Stimulated activated CD4-positive, alpha-beta T cell treated with anti-CD3 and anti-CD28 coated beads, TNF-alpha, amount 100 ng/mL, for 1 hour (primary cell): ENCODE data around the gene ESR1.
"Not testable (repeated sequence)": the region's sequence is repeated elsewhere in the genome, so short reads cannot be mapped to it uniquely, and the experiment has no call there.

Source experiments
- DNase-seq, 3 donors: peaks; one replicate each; pipeline ENCODE4 v3.0.0-alpha.2; 2020; ENCODE audit warnings: low read depth in 3 of 3, low spot score in 1 of 3

Gene ESR1

GRCh38 chr6:151813858-151814257 lies 6.4 kb downstream of the ESR1 start:
- no peak for DNase-seq

GRCh38 chr6:151814614-151815013 lies 7.1 kb downstream of the ESR1 start:
- no peak for DNase-seq

- DNase-seq, result no peak
Measured at GRCh38 chr6:151822252-151823111, 15.0 kb downstream of the ESR1 start.

GRCh38 chr6:151826517-151827142 lies 19.1 kb downstream of the ESR1 start:
- DNase-seq, result no peak

GRCh38 chr6:151832710-151833109 lies 25.2 kb downstream of the ESR1 start:
- DNase-seq, result no peak

GRCh38 chr6:151835396-151835795 lies 27.9 kb downstream of the ESR1 start:
- no peak for DNase-seq

- no peak for DNase-seq
Measured at GRCh38 chr6:151837223-151837622, 29.7 kb downstream of the ESR1 start.

GRCh38 chr6:151842816-151843215 lies 35.3 kb downstream of the ESR1 start:
- DNase-seq, result no peak

GRCh38 chr6:151847064-151847463 lies 39.6 kb downstream of the ESR1 start:
- DNase-seq, result no peak

GRCh38 chr6:151850479-151851003 lies 43.1 kb downstream of the ESR1 start:
- DNase-seq, result no peak

GRCh38 chr6:151858294-151858693 lies 50.8 kb downstream of the ESR1 start:
- no peak for DNase-seq

GRCh38 chr6:151862461-151862860 lies 55.0 kb downstream of the ESR1 start:
- no peak for DNase-seq

GRCh38 chr6:151867361-151867869 lies 59.9 kb downstream of the ESR1 start:
- not testable (repeated sequence) for DNase-seq

GRCh38 chr6:151869345-151869744 lies 61.9 kb downstream of the ESR1 start:
- no peak for DNase-seq

- DNase-seq, result no peak
Measured at GRCh38 chr6:151869787-151870186, 62.3 kb downstream of the ESR1 start.

GRCh38 chr6:151870375-151870774 lies 62.9 kb downstream of the ESR1 start:
- no peak for DNase-seq

- no peak for DNase-seq
Measured at GRCh38 chr6:151875524-151875923, 68.0 kb downstream of the ESR1 start.

GRCh38 chr6:151876122-151876521 lies 68.6 kb downstream of the ESR1 start:
- DNase-seq, result no peak

GRCh38 chr6:151877458-151877857 lies 70.0 kb downstream of the ESR1 start:
- no peak for DNase-seq

GRCh38 chr6:151881231-151881630 lies 73.7 kb downstream of the ESR1 start:
- no peak for DNase-seq

- no peak for DNase-seq
Measured at GRCh38 chr6:151882206-151882605, 74.7 kb downstream of the ESR1 start.

GRCh38 chr6:151885234-151885633 lies 77.8 kb downstream of the ESR1 start:
- no peak for DNase-seq
